ENCODE measurements around the gene ADARB2.

DNA sequence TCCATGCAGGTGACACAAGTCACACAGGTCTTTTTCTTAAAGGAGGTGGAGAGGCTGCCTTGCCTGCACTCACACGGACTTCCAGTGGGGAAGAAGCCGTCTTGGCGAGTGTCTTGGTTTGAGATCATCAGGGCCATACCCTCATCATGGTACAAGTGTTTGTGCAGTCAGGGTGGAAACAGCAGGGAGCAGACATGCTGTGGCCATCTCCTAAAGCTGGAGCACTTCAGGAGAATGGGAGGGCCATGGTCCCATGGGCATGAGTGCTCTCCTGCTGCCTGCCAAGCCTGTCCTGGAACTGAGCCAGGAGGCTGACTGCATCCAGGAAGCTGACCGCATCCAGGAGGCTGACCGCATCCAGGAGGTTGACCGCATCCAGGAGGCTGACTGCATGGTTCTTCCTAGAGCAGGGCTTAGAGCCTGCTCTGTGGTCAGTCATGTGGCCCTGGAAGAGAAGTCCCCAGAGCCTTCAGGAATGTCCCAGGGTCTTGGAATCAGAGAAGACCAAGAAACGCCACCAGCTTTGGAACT is 98.4 kb downstream of the ADARB2 start:
- TF ChIP-seq, protein P1, sequence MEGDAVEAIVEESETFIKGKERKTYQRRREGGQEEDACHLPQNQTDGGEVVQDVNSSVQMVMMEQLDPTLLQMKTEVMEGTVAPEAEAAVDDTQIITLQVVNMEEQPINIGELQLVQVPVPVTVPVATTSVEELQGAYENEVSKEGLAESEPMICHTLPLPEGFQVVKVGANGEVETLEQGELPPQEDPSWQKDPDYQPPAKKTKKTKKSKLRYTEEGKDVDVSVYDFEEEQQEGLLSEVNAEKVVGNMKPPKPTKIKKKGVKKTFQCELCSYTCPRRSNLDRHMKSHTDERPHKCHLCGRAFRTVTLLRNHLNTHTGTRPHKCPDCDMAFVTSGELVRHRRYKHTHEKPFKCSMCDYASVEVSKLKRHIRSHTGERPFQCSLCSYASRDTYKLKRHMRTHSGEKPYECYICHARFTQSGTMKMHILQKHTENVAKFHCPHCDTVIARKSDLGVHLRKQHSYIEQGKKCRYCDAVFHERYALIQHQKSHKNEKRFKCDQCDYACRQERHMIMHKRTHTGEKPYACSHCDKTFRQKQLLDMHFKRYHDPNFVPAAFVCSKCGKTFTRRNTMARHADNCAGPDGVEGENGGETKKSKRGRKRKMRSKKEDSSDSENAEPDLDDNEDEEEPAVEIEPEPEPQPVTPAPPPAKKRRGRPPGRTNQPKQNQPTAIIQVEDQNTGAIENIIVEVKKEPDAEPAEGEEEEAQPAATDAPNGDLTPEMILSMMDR (IDR thresholded peaks at IDR 0.05), result no peak
- TF ChIP-seq ZFX (IDR thresholded peaks at IDR 0.05; ENCODE audit: borderline replicate concordance), result no peak
